Measurements from ENCODE around the gene GSK3A.

Gene GSK3A

GRCh38 chr19:42242512-42243409 lies at the start of gene GSK3A:
GSK3A (minus strand) TSS chr19:42242602; CDS start chr19:42242465, 137 bp downstream.
- peak; percentile 98 for DNase-seq

- DNase-seq = no peak
Measured at GRCh38 chr19:42291435-42291810, 49.0 kb upstream of the GSK3A start.

- peak; percentile 19 for DNase-seq
Measured at GRCh38 chr19:42290523-42291434, 48.4 kb upstream of the GSK3A start.

GRCh38 chr19:42290136-42290522 lies 47.7 kb upstream of the GSK3A start:
- no peak for DNase-seq

GRCh38 chr19:42289556-42290041 lies 47.2 kb upstream of the GSK3A start:
- no peak for DNase-seq

- no peak for DNase-seq
Measured at GRCh38 chr19:42288881-42289555, 46.6 kb upstream of the GSK3A start.

- no peak for DNase-seq
Measured at GRCh38 chr19:42288387-42288786, 46.0 kb upstream of the GSK3A start.

GRCh38 chr19:42287827-42288107 lies 45.4 kb upstream of the GSK3A start:
- DNase-seq = no peak

GRCh38 chr19:42287017-42287826 lies 44.8 kb upstream of the GSK3A start:
- no peak for DNase-seq

GRCh38 chr19:42286349-42287016 lies 44.1 kb upstream of the GSK3A start:
- DNase-seq = no peak

- DNase-seq = no peak
Measured at GRCh38 chr19:42285988-42286348, 43.6 kb upstream of the GSK3A start.

- peak; percentile 11 for DNase-seq
Measured at GRCh38 chr19:42285541-42285941, 43.1 kb upstream of the GSK3A start.

GRCh38 chr19:42284591-42285341 lies 42.4 kb upstream of the GSK3A start:
- DNase-seq = no peak

GRCh38 chr19:42284066-42284501 lies 41.7 kb upstream of the GSK3A start:
- peak; percentile 82 for DNase-seq

GRCh38 chr19:42283188-42284065 lies 41.0 kb upstream of the GSK3A start:
- DNase-seq = peak; percentile 93

- DNase-seq = no peak
Measured at GRCh38 chr19:42282819-42283187, 40.4 kb upstream of the GSK3A start.

GRCh38 chr19:42281827-42282762 lies 39.7 kb upstream of the GSK3A start:
- peak; percentile 23 for DNase-seq

GRCh38 chr19:42281146-42281826 lies 38.9 kb upstream of the GSK3A start:
- no peak for DNase-seq
